HG03571 (cell line): ENCODE measurements around the gene RUNX2.
"Not testable (repeated sequence)": the region's sequence is repeated elsewhere in the genome, so short reads cannot be mapped to it uniquely, and the experiment has no call there.

Experiments used
- ATAC-seq: cut with Tn5 transposase; IDR thresholded peaks from one replicate; pipeline ENCODE4 v1.9.1; 2021; ENCODE audit not compliant: unreplicated experiment

Gene RUNX2

DNA sequence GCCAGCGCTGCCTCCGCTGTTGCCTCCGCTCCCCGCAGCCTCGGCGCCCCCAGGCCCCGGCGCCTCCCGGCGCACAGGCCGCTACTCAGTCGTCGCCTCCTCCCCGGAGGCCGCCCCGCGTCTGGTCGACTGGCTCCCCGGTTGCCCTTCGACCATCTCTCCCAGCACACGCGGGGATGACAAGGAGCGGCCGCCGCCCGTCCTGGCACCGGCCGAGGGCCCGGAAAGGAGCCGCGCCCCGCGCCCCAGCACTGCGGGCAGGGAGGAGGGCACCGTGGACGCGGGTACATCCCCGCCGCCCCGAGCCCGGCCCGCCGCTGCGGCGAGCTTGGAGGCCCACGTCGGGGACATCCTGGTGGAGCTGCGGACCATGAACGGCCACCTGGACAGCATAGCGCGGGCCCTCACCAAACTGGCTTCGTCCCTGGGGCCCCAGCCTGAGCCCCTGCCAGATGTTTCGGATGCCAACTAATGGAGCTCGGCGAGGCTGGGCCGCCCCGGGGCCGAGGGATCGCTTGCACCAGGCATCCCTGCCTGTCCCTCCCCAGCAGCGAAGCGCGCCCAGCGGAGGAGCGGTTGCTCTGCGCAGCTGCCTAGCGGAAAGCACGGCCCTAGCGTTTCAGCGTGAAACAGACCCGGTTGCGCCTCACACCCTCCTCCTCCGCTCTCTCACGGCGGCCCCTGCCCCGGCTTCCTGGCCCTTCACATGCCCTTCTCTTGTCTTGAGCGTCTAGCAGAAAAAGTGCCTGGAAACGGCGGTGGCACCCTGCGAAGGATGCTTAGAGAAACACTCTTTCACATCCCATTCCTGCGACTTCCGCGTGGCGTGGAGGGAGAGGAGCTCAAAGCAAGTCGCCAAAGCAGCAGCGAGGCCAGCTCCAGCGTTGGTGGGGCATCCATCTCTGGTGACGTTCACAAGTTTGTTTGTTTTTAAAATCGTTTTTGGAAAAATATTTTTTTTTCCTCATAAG, 335.4 kb downstream of the RUNX2 start:
- no peak for ATAC-seq

DNA sequence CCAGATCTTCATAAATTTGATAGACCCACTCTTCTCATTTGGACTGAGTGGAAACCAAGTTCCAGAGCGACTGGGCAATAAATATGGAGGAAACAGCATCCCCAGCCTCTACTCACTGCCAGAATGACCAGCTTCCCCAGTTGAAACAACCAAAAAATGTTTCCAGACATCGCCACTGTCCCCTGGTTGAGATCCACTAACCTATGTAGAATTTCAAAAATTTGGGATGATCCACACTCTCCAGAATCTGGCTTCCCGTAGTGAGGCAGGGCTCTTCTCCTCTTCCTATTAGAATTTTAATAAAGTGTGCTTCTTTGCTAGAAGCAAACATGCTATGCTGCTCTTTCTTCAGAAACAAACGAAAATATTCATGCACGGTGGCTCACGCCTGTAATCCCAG, 336.6 kb downstream of the RUNX2 start:
- no peak for ATAC-seq

DNA sequence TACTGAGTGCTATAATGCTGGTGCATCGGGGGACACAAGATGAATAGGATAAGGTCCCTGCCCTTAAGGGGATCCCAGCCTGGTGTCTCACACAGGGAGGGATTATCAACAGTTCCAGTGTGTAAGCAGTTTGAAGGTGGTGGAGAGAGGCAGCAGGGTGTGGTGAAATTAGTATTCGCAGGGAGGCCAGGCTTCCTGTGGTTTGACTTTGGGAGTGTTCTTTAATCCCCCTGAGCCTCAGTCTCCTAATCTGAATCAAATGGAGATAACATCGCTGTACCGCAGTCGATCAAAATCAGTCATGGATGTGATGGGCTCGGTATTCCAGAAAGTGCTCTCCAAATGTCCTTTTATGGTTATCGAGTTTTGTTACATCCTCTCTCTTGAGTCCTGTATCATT, 337.7 kb downstream of the RUNX2 start:
- no peak for ATAC-seq

DNA sequence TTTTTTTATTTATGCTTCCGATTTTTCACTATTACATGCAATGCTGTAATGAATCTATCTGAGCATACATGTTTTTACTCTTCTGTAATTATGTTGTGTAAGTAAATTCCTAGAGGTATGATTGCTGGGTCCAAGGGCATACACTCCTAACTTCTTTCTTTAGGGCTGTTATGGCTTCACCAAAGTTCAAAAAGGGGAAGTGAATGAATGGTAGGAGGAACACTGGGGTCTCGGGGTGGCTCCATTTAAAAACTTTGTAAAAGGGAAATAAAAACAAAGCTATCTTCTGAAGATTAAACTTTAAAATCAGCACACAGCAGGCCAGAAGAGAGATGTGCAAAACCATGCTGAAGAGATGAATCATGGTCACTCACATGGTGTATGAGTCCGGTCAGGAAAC, 338.7 kb downstream of the RUNX2 start:
- ATAC-seq: no peak

DNA sequence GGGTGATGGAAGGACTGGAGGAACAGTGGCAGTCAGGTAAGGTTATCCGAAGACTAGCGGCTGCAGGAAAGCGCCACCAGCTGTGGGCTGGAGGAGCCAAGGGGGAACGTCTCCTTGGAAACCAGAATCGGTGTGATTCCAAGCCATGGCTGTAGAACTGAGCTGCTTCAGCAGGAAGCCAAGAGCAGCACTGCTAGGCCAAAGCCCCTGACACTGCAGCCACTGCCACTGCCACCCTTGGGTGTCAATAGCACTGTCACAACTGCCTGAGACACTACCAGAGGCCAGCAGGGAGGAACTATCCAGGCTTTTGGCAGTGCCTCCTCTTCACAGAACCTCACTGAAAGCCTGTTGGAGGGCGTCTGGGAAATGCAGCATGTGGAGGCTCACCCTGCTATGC, 339.2 kb downstream of the RUNX2 start:
- no peak for ATAC-seq

DNA sequence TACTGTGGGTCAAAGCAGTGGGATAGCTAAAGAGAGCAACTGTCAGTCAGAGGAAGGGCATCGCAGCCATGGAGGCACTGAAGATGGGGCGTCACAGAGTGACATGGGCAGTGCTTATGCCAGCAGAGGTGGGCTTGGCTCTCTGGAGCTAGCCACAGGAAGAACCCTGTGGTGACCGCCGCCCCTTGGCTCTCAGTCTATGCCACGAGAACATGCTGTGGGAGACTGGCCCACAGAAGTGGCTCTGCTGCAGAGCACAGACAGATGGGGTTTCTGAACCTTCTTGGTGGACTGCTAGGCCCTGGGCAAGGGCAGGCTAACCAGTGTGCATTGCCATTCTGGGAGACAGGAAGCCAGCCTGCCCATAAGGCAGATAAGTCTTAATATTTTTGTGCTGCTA, 339.6 kb downstream of the RUNX2 start:
- no peak for ATAC-seq

DNA sequence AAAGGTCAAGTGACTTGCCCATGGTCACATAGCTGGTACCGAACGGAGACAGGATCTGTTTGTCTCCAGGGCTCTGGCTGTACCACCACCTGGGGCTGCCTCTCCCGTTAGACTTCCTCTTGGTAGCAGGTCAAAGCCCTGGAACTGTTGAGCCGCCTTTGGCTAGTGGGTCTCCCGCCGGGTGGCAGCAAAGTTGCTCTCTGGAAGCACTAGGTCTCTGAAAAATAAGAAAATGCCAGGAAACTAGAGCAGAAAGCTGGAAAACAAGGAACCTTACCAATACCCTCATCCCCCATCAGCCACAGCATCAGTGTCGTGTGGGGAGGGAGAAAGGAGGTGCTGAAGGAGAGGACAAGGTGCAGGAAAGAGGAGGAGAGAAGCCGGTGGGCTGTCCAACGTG, 340.6 kb downstream of the RUNX2 start:
- no peak for ATAC-seq

DNA sequence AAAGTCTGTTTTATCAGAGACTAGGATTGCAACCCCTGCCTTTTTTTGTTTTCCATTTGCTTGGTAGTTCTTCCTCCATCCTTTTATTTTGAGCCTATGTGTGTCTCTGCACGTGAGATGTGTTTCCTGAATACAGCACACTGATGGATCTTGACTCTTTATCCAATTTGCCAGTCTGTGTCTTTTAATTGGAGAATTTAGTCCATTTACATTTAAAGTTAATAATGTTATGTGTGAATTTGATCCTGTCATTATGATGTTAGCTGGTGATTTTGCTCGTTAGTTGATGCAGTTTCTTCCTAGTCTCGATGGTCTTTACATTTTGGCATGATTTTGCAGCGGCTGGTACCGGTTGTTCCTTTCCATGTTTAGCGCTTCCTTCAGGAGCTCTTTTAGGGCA, 345.0 kb downstream of the RUNX2 start:
- not testable (repeated sequence) for ATAC-seq

DNA sequence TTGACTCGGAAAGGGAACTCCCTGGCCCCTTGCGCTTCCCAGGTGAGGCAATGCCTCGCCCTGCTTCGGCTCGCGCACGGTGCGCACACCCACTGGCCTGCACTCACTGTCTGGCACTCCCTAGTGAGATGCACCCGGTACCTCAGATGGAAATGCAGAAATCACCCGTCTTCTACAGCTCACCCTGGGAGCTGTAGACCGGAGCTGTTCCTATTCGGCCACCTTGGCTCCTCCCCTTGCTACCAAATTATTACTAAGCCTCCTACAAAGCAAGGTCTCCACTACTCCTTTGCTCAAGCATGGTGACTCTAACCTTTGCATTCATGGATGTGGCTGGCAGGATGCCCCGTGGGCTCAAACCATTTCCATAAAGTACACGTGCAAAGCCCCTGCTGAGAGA, 347.0 kb downstream of the RUNX2 start:
- not testable (repeated sequence) for ATAC-seq

DNA sequence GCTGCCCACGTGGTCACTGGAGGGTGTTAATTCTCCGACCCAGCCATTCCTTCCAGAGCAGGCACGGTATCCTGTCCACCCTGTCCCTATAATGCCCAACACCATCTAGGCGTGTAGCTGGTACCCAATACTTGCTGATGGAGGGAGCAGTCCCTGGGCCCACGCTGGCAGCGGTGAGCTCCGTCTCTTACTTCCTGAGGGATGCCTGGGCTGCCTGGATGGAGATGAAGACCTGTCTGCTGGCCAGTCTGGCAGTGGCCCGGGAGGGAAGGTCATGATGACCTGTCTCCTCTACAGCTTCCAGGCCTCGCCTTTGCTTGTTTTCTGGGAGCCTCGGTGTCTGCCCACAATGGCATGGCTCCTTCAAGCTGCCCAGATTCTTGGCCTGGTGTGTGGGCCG, 347.5 kb downstream of the RUNX2 start:
- ATAC-seq: no peak

DNA sequence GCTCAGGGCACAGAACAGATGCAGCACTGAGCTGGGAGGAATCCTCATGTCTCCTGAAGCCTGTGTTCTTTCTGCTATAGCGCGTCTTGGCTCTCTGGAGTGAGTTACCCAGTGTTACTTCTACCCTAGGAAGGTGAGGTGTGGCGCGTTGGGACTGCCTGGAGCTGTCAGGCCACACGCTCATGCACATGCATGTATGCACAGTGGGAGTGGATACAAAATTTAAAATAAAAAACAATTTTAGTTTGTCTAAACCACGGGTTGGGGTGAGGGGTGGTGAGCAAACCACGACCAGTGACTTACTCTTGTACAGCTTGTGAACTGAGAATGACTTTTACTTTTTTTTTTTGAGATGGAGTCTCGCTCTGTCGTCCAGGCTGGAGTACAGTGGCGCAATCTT, 348.2 kb downstream of the RUNX2 start:
- no peak for ATAC-seq

DNA sequence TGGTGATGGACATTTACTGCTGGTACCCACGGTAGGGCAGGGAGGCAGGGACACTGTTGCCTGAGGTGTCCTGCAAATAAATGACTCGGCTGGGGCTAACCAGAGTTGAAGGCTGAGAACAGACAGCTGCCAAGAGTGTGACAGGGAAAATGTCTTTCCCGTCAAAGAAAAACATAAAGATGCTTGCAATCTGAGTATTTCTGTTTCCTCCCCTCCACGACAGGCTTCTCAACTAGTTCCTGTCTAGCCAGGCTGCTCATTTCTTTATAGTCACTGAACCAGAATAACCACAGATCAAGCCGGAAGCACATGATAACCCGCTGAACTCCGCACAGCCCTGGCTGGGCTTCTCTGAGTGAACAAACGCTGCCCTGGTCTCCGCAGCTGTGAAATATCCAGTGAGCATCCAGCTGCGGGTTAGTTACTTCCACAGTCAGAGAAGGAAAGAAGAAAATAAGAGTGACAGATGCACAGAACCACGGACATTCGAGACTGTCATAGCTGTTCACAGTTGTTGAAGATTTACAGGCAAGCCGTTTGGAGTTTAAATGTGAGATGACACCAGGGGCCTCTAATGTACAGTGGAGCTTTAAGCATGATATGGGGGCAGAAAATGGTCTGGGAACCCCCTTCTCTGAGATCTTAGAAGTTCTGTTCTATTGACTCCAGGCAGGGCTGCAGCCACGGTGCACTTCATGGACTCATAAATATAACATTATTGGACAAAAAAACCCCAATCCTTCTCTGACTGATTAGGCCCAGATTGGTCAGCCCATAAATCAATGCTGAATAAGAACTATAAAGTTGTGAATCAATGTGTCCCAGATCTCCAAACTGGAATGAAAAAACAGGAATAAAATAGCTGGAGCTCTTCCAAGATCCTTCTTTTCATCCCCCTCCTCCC, 349.5 kb downstream of the RUNX2 start:
- peak; percentile 65 for ATAC-seq

DNA sequence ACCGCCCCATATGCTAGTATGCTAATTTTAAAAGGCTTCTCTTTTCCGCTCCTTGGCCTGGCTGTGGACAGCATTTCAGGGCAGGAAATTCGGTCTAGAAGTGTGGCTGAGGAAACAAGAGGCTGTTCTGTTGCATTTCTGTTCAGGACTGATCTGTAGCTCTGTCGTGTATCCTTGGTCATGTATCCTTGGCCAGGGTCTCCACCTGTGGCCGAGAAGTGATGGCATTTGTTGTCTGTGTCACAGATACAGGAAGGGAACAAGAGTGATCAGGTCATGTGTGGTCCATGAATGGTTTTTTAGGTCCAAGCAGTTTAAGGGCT, 350.1 kb downstream of the RUNX2 start:
- ATAC-seq: no peak

DNA sequence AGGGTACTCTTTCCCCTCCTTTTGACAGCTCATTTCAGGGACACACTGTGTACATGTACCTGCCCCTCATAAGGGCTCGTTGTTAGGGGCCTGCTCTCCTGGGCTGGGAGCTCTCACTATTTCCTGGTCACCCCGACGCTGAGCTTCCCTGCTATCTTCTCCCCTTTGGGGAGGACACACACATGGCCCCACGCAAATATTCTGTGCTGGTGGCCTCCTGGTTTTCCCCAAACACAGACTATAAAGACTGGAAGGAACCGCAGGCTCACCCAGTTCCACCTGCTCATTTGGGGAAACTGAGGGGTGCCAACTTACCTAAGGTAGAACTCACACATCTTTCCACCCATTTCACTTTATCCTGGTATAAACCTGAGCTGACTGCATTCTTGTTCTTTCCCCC, 351.0 kb downstream of the RUNX2 start:
- no peak for ATAC-seq

DNA sequence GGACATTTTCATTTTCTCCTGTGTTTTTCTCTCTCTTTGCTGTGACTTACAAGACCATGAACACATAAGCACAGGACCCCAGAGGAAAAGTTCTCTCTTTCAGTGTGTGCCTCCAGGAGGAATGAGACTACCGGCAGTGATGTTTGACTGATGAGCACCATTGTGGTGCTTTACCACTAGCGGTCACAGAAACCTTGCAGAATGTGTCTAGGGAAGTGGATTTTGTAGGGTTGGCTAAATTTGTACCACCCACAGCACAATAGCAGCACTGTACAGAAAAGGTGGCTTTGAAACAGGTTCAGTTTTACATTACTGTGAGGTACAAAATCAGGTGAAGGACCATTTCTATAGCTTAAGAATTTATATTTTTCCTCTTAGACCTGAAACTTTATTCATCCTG, 351.5 kb downstream of the RUNX2 start:
- no peak for ATAC-seq

DNA sequence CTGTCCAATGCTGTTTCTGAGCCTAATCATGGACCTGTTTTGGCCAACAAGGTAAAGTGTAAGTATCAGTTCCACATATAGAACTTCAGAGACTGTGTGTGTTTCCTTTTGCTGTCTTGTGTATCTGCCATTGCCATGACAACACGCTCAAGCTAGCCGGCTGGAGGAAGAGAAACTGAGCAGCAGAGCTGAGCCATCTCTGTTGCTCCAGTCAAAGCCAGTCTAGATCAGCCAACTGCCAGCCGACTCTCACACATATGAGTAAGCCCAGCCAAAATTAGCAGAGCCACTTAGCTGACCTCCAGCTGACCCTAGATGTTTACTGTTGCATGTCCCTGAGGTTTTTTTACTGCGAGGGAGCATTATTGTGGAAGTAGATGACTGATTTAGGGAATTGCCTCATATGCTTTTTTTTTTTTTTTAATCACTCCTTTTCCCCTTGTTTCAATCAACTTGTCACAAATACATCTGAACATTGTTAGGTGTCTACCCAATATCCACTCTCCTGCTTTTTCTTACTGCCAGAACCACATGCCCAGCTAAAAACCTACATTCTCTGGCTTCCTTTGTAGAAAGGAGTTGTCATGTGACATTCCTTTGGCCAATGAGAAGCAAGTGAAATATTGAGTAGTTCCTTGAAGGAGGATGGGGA, 353.9 kb downstream of the RUNX2 start:
- peak; percentile 91 for ATAC-seq

DNA sequence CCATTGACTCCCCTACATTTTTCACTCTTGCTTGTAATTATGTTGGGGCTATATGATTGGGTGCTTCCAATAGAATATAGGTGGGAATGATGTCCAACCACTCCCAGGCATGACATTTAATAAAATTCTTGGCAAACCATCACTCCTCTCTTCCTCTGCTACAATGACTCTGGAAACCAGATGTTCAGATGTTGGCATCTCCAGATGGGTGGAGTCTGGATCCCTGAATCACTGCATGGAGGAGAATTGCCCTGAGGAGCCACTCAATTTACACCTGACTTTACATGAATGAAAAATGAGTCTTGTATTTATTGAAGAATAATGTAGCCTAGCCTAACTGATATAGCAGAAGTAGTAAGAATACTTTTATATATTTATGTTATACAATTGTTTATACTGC, 356.3 kb downstream of the RUNX2 start:
- ATAC-seq: no peak

DNA sequence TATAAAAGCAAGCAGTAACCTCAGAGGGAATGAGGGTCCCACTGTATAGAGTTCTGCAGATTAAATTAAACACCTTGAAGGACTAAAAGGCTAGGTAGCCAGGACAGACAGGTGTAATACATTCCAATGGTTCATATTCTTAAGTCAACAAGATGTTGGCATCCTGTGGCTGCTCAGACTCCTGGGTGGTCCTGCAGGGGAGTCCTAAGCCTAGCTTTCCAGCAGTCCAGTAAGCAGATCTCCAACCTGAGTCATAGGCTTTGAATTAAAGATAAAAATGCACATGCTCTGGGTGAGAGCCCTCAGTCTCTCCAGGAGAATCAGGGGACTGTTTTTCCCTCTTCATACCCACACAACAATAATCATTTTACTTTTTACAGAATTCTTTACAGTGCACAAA, 356.9 kb downstream of the RUNX2 start:
- no peak for ATAC-seq

DNA sequence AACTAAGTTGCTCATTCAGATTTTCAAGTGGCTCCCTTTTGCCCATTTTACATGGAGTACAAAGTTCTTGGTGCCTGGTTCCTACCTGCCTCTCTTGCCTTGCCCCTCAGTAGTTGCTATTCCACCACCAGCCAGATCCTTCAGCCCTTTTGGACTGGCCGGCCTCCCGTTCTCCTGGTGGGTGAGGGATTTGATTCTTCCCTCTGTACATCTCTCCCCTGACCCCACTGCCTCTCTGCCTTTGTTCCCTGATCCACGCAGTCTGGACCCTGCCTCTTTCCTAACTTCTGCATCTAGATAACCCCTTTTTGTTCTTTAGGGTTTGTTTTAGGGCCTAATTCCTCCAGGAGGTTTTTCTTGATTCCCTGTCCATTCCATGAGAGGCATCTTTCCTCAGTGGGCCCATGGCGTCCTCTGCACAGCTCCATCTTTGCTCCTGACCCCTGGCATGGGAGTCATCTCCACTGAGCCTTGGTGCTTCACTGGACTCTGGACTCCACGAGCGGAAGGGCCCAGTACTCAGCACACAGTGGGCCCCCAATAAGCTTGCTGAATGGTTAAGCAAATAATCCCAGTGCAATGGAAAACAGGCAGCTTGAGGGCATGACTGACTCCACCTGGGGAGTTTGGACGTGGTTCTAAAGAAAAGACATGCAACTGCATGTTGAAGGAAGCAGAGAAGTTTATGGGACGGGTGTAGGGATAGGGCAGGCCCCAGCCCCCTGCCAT, 358.9 kb downstream of the RUNX2 start:
- peak; percentile 13 for ATAC-seq

DNA sequence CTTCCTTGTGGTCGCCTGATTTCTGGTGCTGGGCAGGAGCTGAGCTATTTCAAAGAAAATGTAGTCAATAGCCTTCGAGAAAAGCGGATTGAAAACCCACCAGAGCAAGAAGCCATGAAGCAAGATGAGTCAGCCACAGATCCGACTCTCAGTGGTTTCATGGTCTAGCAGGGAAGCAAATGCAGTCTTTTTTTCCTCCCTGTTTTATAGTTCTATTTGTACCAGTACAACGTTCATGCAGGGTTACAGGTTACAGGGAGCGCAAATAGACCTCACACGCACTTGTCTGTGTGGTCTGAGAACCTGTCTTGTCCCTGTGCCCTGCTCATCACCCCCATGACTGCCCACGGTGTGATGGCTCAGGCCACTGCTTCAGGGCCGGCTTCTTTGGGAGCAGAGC, 359.4 kb downstream of the RUNX2 start:
- ATAC-seq: peak; percentile 89

DNA sequence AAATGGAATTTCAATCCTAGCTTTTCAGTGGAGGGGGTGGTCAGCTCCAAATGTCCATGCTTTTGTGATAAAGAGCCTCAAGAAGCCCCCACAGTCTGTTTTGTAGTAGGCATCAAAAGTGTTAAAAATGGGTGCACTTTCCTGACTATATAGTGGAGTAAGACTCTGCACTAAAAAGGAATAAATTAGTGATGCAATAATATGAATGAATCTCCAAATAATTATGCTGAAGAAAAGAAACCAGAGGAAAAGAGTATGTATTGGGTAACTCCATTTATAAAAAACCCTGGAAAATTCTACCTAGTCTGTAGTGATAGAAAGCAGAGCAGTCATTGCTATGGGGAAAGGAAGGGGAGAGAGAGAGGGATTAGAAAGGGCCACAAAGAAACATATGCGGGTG, 360.1 kb downstream of the RUNX2 start:
- ATAC-seq: no peak
